ENCODE data around the gene ARNT2. TPM values are rescaled to one million over a fixed set of nuclear protein-coding genes. Genes with fewer than 3 reads are reported as not detected.
A peak's percentile ranks its signal among the peaks of the same experiment; 100 is the strongest.

ARNT2 gene
- total and polyA plus RNA-seq, 2 experiments from 2014 or later, result 4.6 to 11.6 TPM

- TF ChIP-seq ZNF462 (CRISPR knock-in tag; IDR thresholded peaks at IDR 0.05), result no peak
- no peak for TF ChIP-seq NANOG (IDR thresholded peaks at IDR 0.05; ENCODE audit: borderline replicate concordance)
- TF ChIP-seq STAT1 (IDR thresholded peaks at IDR 0.05; ENCODE audit: unreplicated experiment), result no peak
- TF ChIP-seq CTCF (conservative IDR thresholded peaks at IDR 0.05; ENCODE audit: low read depth in 2 of 2), result no peak
- no peak for TF ChIP-seq POLR2AphosphoS5 (IDR thresholded peaks at IDR 0.05; ENCODE audit: low read depth)
These were observed 52.6 kb downstream of the ARNT2 start (continued) for GRCh38 chr15:80456517-80457492.

GRCh38 chr15:80457896-80458295, 53.7 kb downstream of the ARNT2 start:
- peak in 1 of 2 experiments; percentile 44; a peak in 2 of 4 replicates for TF ChIP-seq CTCF (conservative IDR thresholded peaks at IDR 0.05; ENCODE audit: low read depth in 2 of 2)
- no peak for TF ChIP-seq STAT1 (IDR thresholded peaks at IDR 0.05; ENCODE audit: unreplicated experiment)
- peak; percentile 27 for DNase-seq (ENCODE audit: low spot score)
- H3K4me2 ChIP-seq, result no peak overlapping the region

More at GRCh38 chr15:80457896-80458295, 53.7 kb downstream of the ARNT2 start:
- no peak overlapping the region for H3K4me3 ChIP-seq
- no peaks in the 10 kb centered on the region for H3K36me3 Mint-ChIP-seq (ENCODE audit: low read depth)
- H2AFZ ChIP-seq, result no peak overlapping the region
- H3K36me3 ChIP-seq (ENCODE audit: insufficient read depth), result no peaks in the 10 kb centered on the region
- H3K79me2 ChIP-seq (replicated peaks; ENCODE audit: insufficient read depth), result no peaks in the 10 kb centered on the region
- H3K9me3 Mint-ChIP-seq, result no peaks in the 10 kb centered on the region
- no peaks in the 10 kb centered on the region for H4K20me1 ChIP-seq (replicated peaks; ENCODE audit: insufficient read depth)
- peak; percentile 36; the same call in 1 of the 3 replicates for ATAC-seq
- H3K27ac ChIP-seq (ENCODE audit: low read depth), result no peak overlapping the region
- peaks cover 3% of the 10 kb centered on the region for H3K27me3 Mint-ChIP-seq (ENCODE audit: insufficient read depth, low read depth, poor library complexity)
- H3K4me1 ChIP-seq (ENCODE audit: insufficient read depth), result 0 out of 2 replicates have a peak, but pooled peaks cover 7% of the 10 kb centered on the region
- H3K27ac Mint-ChIP-seq, result no peak overlapping the region
- H3K9me2 ChIP-seq (ENCODE audit: insufficient read depth), result 0 out of 2 replicates have a peak, but pooled peaks cover 3% of the 10 kb centered on the region
- no peaks in the 10 kb centered on the region for H3K27me3 ChIP-seq (ENCODE audit: insufficient read depth)
- H3F3A ChIP-seq (replicated peaks; ENCODE audit: low read depth), result no peaks in the 10 kb centered on the region
- peaks cover 7% of the 10 kb centered on the region; the same call in 2 of the 3 replicates for H3K4me1 Mint-ChIP-seq
- H3K4me3 Mint-ChIP-seq, result no peak overlapping the region
